BLaER1 (cell line): ENCODE measurements around the gene DAPP1.

Source experiments
- H3K27ac ChIP-seq: shearing (Covaris generic); formaldehyde crosslinking; 2 replicates; pipeline ENCODE4 v1.8.1; 2022
- H3K27me3 ChIP-seq: shearing (Covaris generic); formaldehyde crosslinking; 2 replicates; pipeline ENCODE4 v1.8.1; 2022
- H3K36me3 ChIP-seq: shearing (Covaris generic); formaldehyde crosslinking; 2 replicates; pipeline ENCODE4 v1.8.1; 2022
- H3K4me1 ChIP-seq: shearing (Covaris generic); formaldehyde crosslinking; 2 replicates; pipeline ENCODE4 v1.8.1; 2022
- H3K4me2 ChIP-seq: shearing (Covaris generic); formaldehyde crosslinking; 2 replicates; pipeline ENCODE4 v1.8.1; 2022
- H3K4me3 ChIP-seq: shearing (Covaris generic); formaldehyde crosslinking; 2 replicates; pipeline ENCODE4 v1.8.1; 2022
- H3K9ac ChIP-seq: shearing (Covaris generic); formaldehyde crosslinking; 2 replicates; pipeline ENCODE4 v1.8.1; 2022
- H3K9me3 ChIP-seq: shearing (Covaris generic); formaldehyde crosslinking; 2 replicates; pipeline ENCODE4 v1.8.1; 2022
- H4K20me1 ChIP-seq: shearing (Covaris generic); formaldehyde crosslinking; 2 replicates; pipeline ENCODE4 v1.8.1; 2022
- Cebpa-rat ChIP-seq: shearing (Covaris generic); IDR thresholded peaks from 2 replicates; pipeline ENCODE4 v1.8.1; 2022

DAPP1 gene

DNA sequence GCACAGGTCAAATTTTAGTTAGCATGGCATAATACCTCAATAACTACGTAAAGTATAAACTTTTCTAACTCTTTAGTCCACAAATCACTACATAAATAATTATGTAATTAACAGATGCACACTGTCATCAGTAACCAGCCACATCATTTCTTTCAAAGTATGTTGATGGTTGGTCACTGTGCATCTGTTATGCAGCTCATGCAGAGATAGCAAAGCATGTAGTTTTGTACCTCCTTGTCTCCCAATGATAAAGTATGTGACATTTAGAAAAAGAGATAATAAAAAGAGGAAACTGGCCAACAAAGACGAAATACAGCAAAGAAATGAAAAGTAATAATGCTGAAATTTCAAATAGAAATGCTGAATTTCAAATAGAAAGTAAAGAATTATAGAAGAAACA lies 74.7 kb downstream of the DAPP1 start:
- H4K20me1 ChIP-seq, result peaks cover 33% of the 10 kb centered on the region
- peaks cover 23% of the 10 kb centered on the region for H3K4me1 ChIP-seq
- no peak for TF ChIP-seq Cebpa-rat
- H3K4me3 ChIP-seq, result no peak overlapping the region
- no peaks in the 10 kb centered on the region for H3K27me3 ChIP-seq
- H3K4me2 ChIP-seq, result no peak overlapping the region
- H3K9me3 ChIP-seq, result no peaks in the 10 kb centered on the region
- H3K9ac ChIP-seq, result no peak overlapping the region
- peaks cover 10% of the 10 kb centered on the region; the same call in 1 of the 2 replicates for H3K36me3 ChIP-seq
- H3K27ac ChIP-seq, result no peak overlapping the region

DNA sequence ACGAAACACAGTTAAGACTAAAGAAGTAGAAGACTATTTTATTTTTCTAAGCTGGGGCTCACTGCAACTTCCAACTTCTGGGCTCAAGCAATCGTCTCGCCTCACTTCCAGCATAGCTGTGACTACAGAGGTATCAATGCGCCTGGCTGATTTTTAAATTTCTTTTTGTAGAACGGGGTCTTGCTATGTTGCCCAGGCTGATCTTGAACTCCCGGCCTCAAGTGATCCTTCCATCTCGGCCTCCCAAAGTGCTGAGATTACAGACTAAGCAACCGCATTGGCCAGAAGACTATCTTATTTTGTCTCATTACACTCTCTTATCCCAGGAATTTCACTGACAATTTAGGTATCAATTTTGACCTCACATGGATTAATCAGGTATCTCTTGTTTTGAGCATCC lies 76.4 kb downstream of the DAPP1 start:
- H3K4me2 ChIP-seq, result peak overlapping the region; percentile 92
- H3K4me1 ChIP-seq, result peaks cover 23% of the 10 kb centered on the region
- peak overlapping the region; percentile 89 for H3K9ac ChIP-seq
- H3K27ac ChIP-seq, result no peak overlapping the region
- no peaks in the 10 kb centered on the region for H3K9me3 ChIP-seq
- TF ChIP-seq Cebpa-rat, result no peak
- peaks cover 7% of the 10 kb centered on the region; the same call in 1 of the 2 replicates for H3K36me3 ChIP-seq
- H3K27me3 ChIP-seq, result no peaks in the 10 kb centered on the region
- H4K20me1 ChIP-seq, result peaks cover 27% of the 10 kb centered on the region
- peak overlapping the region; percentile 94 for H3K4me3 ChIP-seq

DNA sequence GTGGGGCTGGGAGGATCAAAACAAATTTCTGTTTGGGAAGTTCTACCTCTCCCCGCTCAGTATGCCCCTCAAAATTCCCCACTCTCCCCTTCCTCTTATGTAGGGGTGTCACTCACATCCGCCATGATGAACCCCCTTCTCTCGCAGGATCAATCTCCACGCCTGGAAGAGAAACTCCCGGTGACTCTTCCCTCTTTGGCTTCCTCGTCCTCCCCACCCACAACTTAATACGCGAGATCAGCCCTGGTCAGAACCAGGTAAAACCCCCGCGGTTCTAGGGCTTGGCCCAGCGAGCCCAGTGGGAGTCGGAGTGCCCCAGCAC lies 77.2 kb downstream of the DAPP1 start:
- Histone ChIP-seq H3K36me3 (peaks cover 7% of the 10 kb centered on the region; the same call in 1 of the 2 replicates), H3K4me1 (peaks cover 23% of the 10 kb centered on the region), H3K4me3 (peak overlapping the region; percentile 94), H3K27ac (peak overlapping the region; percentile 87), H3K4me2 (peak overlapping the region; percentile 92), H3K9me3 (no peaks in the 10 kb centered on the region), H3K9ac (peak overlapping the region; percentile 89), H4K20me1 (peaks cover 24% of the 10 kb centered on the region), H3K27me3 (no peaks in the 10 kb centered on the region)
- TF ChIP-seq Cebpa-rat, result no peak

DNA sequence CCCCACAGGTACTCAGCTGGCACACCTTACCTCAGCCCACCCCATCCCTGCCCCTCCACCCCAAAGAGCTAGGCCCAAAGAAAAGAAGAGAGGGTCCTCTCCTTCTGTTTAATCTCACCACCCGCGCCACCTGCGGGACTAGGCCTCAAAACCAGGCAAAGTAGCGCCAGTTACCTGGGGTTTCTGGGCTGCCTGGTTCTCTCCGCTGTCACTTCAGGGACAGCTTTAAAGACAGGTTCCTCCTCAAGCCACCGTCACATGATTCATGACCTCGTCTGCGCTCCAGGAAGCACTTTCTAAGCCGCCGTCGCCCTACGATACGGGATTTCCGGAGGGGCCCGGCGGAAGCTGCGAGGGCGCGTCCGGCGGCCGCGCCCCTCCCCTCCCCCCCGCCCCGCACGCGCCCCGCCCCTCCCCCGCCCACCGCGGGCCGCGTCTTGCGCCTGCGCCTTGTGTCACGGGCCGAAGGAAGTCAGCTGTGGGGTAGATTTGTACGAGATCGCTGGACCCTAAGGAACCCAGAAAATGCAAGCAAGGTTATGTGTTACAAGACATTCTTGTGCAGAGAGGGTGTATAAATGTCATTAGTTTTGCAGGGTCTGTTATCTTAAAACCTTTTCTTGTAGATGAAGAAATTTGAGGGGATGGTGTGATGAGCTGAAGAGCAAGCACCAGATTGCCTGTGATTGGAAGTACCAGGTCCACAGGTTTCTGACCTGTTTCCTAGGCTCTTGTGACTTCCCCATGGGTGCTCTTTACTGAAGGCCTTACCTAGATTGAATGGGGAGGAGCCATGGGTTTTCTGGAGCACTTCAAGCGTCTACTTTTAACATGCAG lies 77.8 kb downstream of the DAPP1 start, which contains the start of gene LAMTOR3:
Gene LAMTOR3 (minus strand): TSS at position 267 of the 837 bp plus-strand sequence. CDS start 464 bp downstream, outside the sequence.
- Histone ChIP-seq H3K4me2 (peak within 1 kb of the TSS; percentile 92), H3K4me3 (peak within 1 kb of the TSS; percentile 94), H3K9ac (peak within 1 kb of the TSS; percentile 89), H3K27ac (peak within 1 kb of the TSS; percentile 87), H3K9me3 (no peaks in the 10 kb centered on the region), H3K36me3 (peaks cover 7% of the 10 kb centered on the region; the same call in 1 of the 2 replicates), H3K4me1 (peaks cover 23% of the 10 kb centered on the region), H3K27me3 (no peaks in the 10 kb centered on the region), H4K20me1 (peaks cover 18% of the 10 kb centered on the region)
- TF ChIP-seq Cebpa-rat, result no peak

DNA sequence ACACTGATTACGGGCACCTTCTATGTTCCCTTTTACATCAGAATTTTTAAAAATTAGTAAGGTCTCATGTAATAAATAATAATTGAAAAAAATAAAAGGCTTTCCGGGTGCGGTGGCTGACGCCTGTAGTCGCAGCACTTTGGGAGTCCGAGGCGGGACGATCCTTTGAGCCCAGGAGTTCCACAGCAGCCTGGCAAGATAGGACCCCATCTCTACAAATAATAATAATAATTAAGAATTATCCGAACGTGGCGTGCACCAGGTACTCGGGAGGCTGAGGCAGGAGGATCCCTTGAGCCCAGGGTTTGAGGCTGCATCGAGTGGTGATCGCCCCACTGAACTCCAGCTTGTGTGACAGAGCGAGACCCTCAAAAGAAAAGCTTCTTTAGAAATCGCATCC lies 78.4 kb downstream of the DAPP1 start:
- Histone ChIP-seq H3K4me1 (peaks cover 23% of the 10 kb centered on the region), H3K4me3 (peak overlapping the region; percentile 94), H3K27me3 (no peaks in the 10 kb centered on the region), H3K36me3 (peaks cover 7% of the 10 kb centered on the region; the same call in 1 of the 2 replicates), H3K9me3 (no peaks in the 10 kb centered on the region), H4K20me1 (peaks cover 15% of the 10 kb centered on the region), H3K9ac (peak overlapping the region; percentile 72), H3K27ac (peak overlapping the region; percentile 62), H3K4me2 (peak overlapping the region; percentile 81)
- no peak for TF ChIP-seq Cebpa-rat

- Histone ChIP-seq H3K4me2 (no peak overlapping the region), H3K27ac (no peak overlapping the region), H3K9ac (no peak overlapping the region), H3K4me1 (no peaks in the 10 kb centered on the region), H3K36me3 (peaks cover 66% of the 10 kb centered on the region), H3K27me3 (no peaks in the 10 kb centered on the region), H3K9me3 (0 out of 2 replicates have a peak, but pooled peaks cover 5% of the 10 kb centered on the region), H4K20me1 (no peaks in the 10 kb centered on the region; the same call in 1 of the 2 replicates), H3K4me3 (no peak overlapping the region)
- TF ChIP-seq Cebpa-rat, result no peak
Measured at GRCh38 chr4:99915449-99915848, 98.8 kb downstream of the DAPP1 start.

GRCh38 chr4:99917575-99917974 lies 100.9 kb downstream of the DAPP1 start:
- Histone ChIP-seq H3K27me3 (no peaks in the 10 kb centered on the region), H3K9ac (no peak overlapping the region), H3K4me3 (no peak overlapping the region), H4K20me1 (no peaks in the 10 kb centered on the region), H3K27ac (no peak overlapping the region), H3K4me1 (no peaks in the 10 kb centered on the region), H3K9me3 (0 out of 2 replicates have a peak, but pooled peaks cover 5% of the 10 kb centered on the region), H3K36me3 (peaks cover 73% of the 10 kb centered on the region), H3K4me2 (no peak overlapping the region)
- TF ChIP-seq Cebpa-rat, result no peak

GRCh38 chr4:99918656-99919055 lies 102.0 kb downstream of the DAPP1 start:
- H3K4me3 ChIP-seq, result no peak overlapping the region
- no peak overlapping the region for H3K9ac ChIP-seq
- no peak for TF ChIP-seq Cebpa-rat
- no peak overlapping the region for H3K4me2 ChIP-seq
- peaks cover 81% of the 10 kb centered on the region for H3K36me3 ChIP-seq
- H3K27ac ChIP-seq, result no peak overlapping the region
- 0 out of 2 replicates have a peak, but pooled peaks cover 5% of the 10 kb centered on the region for H3K9me3 ChIP-seq
- no peaks in the 10 kb centered on the region for H3K27me3 ChIP-seq
- H4K20me1 ChIP-seq, result no peaks in the 10 kb centered on the region
- H3K4me1 ChIP-seq, result no peaks in the 10 kb centered on the region
